Activated CD4-positive, alpha-beta T cell treated with anti-CD3 and anti-CD28 coated beads, Interleukin-2, amount 50 U/mL, for 4 hours (primary cell): Measurements from ENCODE around the gene USH2A.

ENCODE experiments used
- DNase-seq, 2 experiments: peaks; one replicate each; pipeline ENCODE4 v3.0.0-alpha.2; 2020

The USH2A gene

GRCh38 chr1:216111842-216112241 is 311.4 kb downstream of the USH2A start:
- DNase-seq, result no peak

- DNase-seq, result no peak
Measured at GRCh38 chr1:216095400-216095799, 327.8 kb downstream of the USH2A start.

GRCh38 chr1:216090556-216090955 is 332.7 kb downstream of the USH2A start:
- DNase-seq, result no peak

- DNase-seq, result no peak
Measured at GRCh38 chr1:216086678-216087077, 336.6 kb downstream of the USH2A start.

GRCh38 chr1:216081445-216081844 is 341.8 kb downstream of the USH2A start:
- no peak for DNase-seq

GRCh38 chr1:216076751-216077150 is 346.5 kb downstream of the USH2A start:
- no peak for DNase-seq

- no peak for DNase-seq
Measured at GRCh38 chr1:216075339-216075738, 347.9 kb downstream of the USH2A start.

GRCh38 chr1:216073793-216074595 is 349.3 kb downstream of the USH2A start:
- DNase-seq, result no peak

- DNase-seq, result no peak
Measured at GRCh38 chr1:216071262-216071661, 352.0 kb downstream of the USH2A start.

- DNase-seq, result no peak
Measured at GRCh38 chr1:216064643-216065042, 358.6 kb downstream of the USH2A start.

- no peak for DNase-seq
Measured at GRCh38 chr1:216057947-216058346, 365.3 kb downstream of the USH2A start.

GRCh38 chr1:216057063-216057462 is 366.2 kb downstream of the USH2A start:
- no peak for DNase-seq

- DNase-seq, result no peak
Measured at GRCh38 chr1:216055004-216055403, 368.2 kb downstream of the USH2A start.

- DNase-seq, result no peak
Measured at GRCh38 chr1:216054600-216054999, 368.6 kb downstream of the USH2A start.

GRCh38 chr1:216051071-216051470 is 372.2 kb downstream of the USH2A start:
- no peak for DNase-seq

- DNase-seq, result no peak
Measured at GRCh38 chr1:216049741-216050430, 373.4 kb downstream of the USH2A start.

- DNase-seq, result no peak
Measured at GRCh38 chr1:216047811-216048572, 375.3 kb downstream of the USH2A start.

- DNase-seq, result no peak
Measured at GRCh38 chr1:216046336-216046735, 376.9 kb downstream of the USH2A start.

- no peak for DNase-seq
Measured at GRCh38 chr1:216045400-216045799, 377.8 kb downstream of the USH2A start.

GRCh38 chr1:216044538-216044937 is 378.7 kb downstream of the USH2A start:
- no peak for DNase-seq

- DNase-seq, result no peak
Measured at GRCh38 chr1:216034506-216034905, 388.7 kb downstream of the USH2A start.

- no peak for DNase-seq
Measured at GRCh38 chr1:216032961-216033614, 390.2 kb downstream of the USH2A start.

GRCh38 chr1:216032284-216032683 is 391.0 kb downstream of the USH2A start:
- no peak for DNase-seq
